Measurements from ENCODE around the gene PTDSS2.

Gene PTDSS2

DNA sequence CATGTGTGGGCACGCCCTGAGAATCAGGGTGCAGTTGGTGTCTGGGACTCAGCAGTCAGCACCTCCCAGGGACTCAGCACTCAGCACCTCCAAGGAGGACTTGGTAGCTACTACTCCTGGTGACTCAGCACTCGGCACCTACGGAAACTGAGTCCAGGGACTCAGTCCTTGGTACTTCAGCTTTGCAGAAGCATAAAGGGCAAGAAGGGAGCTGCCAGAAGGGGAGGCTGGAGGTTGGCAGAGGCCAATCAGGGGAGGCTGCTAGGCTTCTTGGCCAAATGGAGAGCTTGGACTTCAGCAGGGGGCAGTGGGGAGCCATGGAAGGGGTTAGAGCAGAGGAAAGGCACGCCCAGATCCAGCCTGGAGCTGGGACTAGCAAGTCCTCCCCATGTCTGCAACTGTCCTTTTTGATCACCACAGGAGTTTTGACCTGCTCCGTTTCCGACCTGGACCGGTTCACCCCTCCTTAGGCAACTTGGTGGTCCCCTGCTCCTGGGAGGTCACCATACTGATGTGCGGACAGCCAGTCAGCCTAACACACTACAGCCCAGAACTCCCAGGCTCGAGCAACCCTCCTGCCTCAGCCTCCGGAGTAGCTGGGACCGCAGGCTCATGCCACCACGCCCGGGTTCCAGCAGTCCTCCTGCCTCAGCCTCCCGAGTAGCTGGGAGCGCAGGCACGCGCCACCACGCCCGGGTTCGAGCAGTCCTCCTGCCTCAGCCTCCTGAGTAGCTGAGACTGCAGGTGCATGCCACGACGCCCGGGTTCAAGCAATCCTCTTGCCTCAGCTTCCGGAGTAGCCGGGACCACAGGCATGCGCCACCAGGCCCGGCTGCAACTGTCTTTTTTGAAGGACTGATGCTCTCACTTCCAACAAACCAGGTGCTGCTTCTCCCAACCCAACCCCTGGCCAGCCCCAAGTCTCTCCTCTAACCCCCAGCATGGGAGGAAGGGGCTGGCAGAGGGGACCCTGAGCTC, 9.7 kb upstream of the PTDSS2 start:
- no peak overlapping the region for H3K9ac ChIP-seq (ENCODE audit: low read depth, low read length, poor library complexity, severe bottlenecking)
- no peaks in the 10 kb centered on the region for H4K20me1 ChIP-seq (ENCODE audit: insufficient read depth, low read length, poor library complexity, severe bottlenecking)
- no peaks in the 10 kb centered on the region for H3K36me3 ChIP-seq (ENCODE audit: insufficient read depth, low read length)
- no peaks in the 10 kb centered on the region for H3K9me3 ChIP-seq (ENCODE audit: insufficient read depth, low read depth, low read length)
- H3K4me3 ChIP-seq (ENCODE audit: low read length, poor library complexity, severe bottlenecking), result no peak overlapping the region
- H3F3A ChIP-seq (ENCODE audit: low read depth), result no peaks in the 10 kb centered on the region
- H2AFZ ChIP-seq (ENCODE audit: low read length), result no peak overlapping the region
- H3K79me2 ChIP-seq (ENCODE audit: insufficient read depth, low read length), result no peaks in the 10 kb centered on the region
- TF ChIP-seq EZH2phosphoT487 (IDR thresholded peaks at IDR 0.05; ENCODE audit: borderline replicate concordance), result no peak
- TF ChIP-seq, protein P1, sequence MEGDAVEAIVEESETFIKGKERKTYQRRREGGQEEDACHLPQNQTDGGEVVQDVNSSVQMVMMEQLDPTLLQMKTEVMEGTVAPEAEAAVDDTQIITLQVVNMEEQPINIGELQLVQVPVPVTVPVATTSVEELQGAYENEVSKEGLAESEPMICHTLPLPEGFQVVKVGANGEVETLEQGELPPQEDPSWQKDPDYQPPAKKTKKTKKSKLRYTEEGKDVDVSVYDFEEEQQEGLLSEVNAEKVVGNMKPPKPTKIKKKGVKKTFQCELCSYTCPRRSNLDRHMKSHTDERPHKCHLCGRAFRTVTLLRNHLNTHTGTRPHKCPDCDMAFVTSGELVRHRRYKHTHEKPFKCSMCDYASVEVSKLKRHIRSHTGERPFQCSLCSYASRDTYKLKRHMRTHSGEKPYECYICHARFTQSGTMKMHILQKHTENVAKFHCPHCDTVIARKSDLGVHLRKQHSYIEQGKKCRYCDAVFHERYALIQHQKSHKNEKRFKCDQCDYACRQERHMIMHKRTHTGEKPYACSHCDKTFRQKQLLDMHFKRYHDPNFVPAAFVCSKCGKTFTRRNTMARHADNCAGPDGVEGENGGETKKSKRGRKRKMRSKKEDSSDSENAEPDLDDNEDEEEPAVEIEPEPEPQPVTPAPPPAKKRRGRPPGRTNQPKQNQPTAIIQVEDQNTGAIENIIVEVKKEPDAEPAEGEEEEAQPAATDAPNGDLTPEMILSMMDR (conservative IDR thresholded peaks at IDR 0.05; ENCODE audit: low read length), result no peak
- peak overlapping the region; percentile 66 for H3K4me2 ChIP-seq (ENCODE audit: low read depth, low read length, poor library complexity, severe bottlenecking)
- H3K4me1 ChIP-seq (ENCODE audit: insufficient read depth, low read length, poor library complexity, severe bottlenecking), result no peaks in the 10 kb centered on the region
- no peaks in the 10 kb centered on the region for H3K27me3 ChIP-seq (ENCODE audit: insufficient read depth, low read length, poor library complexity, severe bottlenecking)
- no peaks in the 10 kb centered on the region for H3K9me2 ChIP-seq (replicated peaks; ENCODE audit: low read depth, low read length)

DNA sequence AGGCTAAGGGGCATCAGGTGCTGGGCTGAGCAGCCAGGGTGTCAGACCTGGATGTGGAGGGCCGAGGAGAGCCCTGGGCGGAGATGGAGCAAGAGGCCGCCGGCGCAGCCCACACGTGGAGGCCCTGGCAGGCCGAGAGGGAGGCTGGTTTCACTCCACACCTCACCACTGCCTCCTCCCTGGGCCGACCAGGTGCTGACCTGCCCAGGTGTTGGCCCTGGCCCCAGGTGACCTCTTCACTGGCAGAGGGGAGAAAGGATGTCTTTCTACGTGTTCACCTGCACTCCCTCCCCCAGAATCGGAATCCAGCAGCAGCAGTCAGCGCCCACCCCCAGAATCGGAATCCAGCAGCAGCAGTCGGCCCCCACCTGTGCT, 9.0 kb upstream of the PTDSS2 start:
- Histone ChIP-seq H3K79me2 (ENCODE audit: insufficient read depth, low read length) (no peaks in the 10 kb centered on the region), H3K4me1 (ENCODE audit: insufficient read depth, low read length, poor library complexity, severe bottlenecking) (no peaks in the 10 kb centered on the region), H3K9me2 (replicated peaks; ENCODE audit: low read depth, low read length) (no peaks in the 10 kb centered on the region), H3K4me3 (ENCODE audit: low read length, poor library complexity, severe bottlenecking) (peak overlapping the region; percentile 73), H3K4me2 (ENCODE audit: low read depth, low read length, poor library complexity, severe bottlenecking) (peak overlapping the region; percentile 66), H4K20me1 (ENCODE audit: insufficient read depth, low read length, poor library complexity, severe bottlenecking) (no peaks in the 10 kb centered on the region), H3F3A (ENCODE audit: low read depth) (no peaks in the 10 kb centered on the region), H3K27me3 (ENCODE audit: insufficient read depth, low read length, poor library complexity, severe bottlenecking) (no peaks in the 10 kb centered on the region), H3K36me3 (ENCODE audit: insufficient read depth, low read length) (no peaks in the 10 kb centered on the region), H3K9ac (ENCODE audit: low read depth, low read length, poor library complexity, severe bottlenecking) (peak overlapping the region; percentile 73), H3K9me3 (ENCODE audit: insufficient read depth, low read depth, low read length) (no peaks in the 10 kb centered on the region), H2AFZ (ENCODE audit: low read length) (no peak overlapping the region)
- TF ChIP-seq EZH2phosphoT487 (IDR thresholded peaks at IDR 0.05; ENCODE audit: borderline replicate concordance), result no peak
- TF ChIP-seq, protein P1 (conservative IDR thresholded peaks at IDR 0.05; ENCODE audit: low read length), result no peak

DNA sequence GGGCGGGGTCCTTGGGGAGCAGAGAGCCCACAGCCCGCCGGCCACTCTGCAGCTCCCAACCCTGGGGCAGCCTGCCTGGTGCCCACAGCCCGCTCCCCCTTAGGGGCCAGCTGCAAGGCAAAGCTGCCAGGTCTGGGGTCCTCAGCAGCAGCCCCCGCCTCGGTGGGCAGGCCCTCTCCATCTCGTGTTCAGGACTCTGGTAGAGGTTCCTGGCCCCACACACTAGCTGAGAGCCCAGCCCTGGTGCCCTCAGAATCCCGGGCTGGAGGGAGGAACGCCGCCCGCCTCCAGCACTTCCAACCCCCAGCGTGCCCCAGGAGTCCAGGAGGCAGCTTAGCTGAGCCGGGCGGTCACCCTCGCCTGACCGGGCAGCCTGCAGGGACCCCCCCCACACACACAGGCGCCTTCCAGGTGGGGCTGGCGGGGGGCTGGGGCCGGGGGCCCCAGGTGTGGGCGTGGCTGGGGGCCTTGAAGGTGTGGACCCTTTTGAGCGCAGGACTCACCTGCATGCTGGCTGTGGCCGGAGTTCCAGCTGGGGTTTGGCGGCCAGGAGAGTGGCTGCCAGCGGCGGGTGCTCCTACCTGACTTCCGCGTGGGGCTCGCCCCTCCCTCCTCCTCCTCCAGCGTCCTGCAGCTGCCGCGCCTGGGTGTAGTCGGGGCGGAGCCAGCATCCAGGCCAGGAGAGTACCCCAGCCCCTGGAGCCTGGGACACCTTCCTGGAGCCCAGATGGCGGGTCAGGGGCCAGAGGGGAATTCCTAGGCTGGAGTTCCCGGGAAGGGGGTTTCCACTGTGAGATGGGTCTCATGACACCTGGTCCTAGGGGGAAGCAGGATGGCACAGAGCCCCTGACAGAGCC, 8.4 kb upstream of the PTDSS2 start, which contains the start of gene ANO9:
ANO9 (minus strand) TSS at position 594 of the 857 bp plus-strand sequence; CDS start at position 509, 85 bp downstream.
- H3K9ac ChIP-seq (ENCODE audit: low read depth, low read length, poor library complexity, severe bottlenecking), result peak within 1 kb of the TSS; percentile 73
- H3K36me3 ChIP-seq (ENCODE audit: insufficient read depth, low read length), result no peaks in the 10 kb centered on the region
- H3K9me2 ChIP-seq (replicated peaks; ENCODE audit: low read depth, low read length), result no peaks in the 10 kb centered on the region
- H4K20me1 ChIP-seq (ENCODE audit: insufficient read depth, low read length, poor library complexity, severe bottlenecking), result no peaks in the 10 kb centered on the region
- H2AFZ ChIP-seq (ENCODE audit: low read length), result peak within 1 kb of the TSS; percentile 49; the same call in 1 of the 2 replicates
- H3K79me2 ChIP-seq (ENCODE audit: insufficient read depth, low read length), result no peaks in the 10 kb centered on the region
- no peaks in the 10 kb centered on the region for H3K4me1 ChIP-seq (ENCODE audit: insufficient read depth, low read length, poor library complexity, severe bottlenecking)
- no peaks in the 10 kb centered on the region for H3K9me3 ChIP-seq (ENCODE audit: insufficient read depth, low read depth, low read length)
- TF ChIP-seq, protein P1 (conservative IDR thresholded peaks at IDR 0.05; ENCODE audit: low read length), result no peak
- TF ChIP-seq EZH2phosphoT487 (IDR thresholded peaks at IDR 0.05; ENCODE audit: borderline replicate concordance), result no peak
- no peaks in the 10 kb centered on the region for H3K27me3 ChIP-seq (ENCODE audit: insufficient read depth, low read length, poor library complexity, severe bottlenecking)
- H3F3A ChIP-seq (ENCODE audit: low read depth), result no peaks in the 10 kb centered on the region
- peak within 1 kb of the TSS; percentile 73 for H3K4me3 ChIP-seq (ENCODE audit: low read length, poor library complexity, severe bottlenecking)
- peak within 1 kb of the TSS; percentile 66 for H3K4me2 ChIP-seq (ENCODE audit: low read depth, low read length, poor library complexity, severe bottlenecking)
